ENCODE data around the gene CAPN12.

The CAPN12 gene

DNA sequence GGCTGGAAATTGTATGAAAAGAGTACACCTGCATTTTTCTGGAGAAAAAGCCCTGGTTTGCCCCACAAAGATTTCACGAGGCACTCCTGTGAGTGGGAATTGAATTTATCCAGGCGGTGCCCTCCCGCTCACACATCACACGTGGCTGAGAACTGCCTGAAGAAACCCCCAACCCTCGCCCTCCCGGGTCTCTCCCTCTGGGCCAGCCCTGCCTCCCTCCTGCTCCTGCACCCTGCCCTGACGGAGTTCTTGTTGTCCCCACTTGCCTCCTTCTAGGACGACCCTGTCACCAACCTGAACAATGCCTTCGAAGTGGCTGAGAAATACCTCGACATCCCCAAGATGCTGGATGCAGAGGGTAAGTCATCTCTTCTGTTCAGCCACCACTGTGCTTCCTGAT, 35.2 kb downstream of the CAPN12 start:
- DNase-seq, result no peak

DNA sequence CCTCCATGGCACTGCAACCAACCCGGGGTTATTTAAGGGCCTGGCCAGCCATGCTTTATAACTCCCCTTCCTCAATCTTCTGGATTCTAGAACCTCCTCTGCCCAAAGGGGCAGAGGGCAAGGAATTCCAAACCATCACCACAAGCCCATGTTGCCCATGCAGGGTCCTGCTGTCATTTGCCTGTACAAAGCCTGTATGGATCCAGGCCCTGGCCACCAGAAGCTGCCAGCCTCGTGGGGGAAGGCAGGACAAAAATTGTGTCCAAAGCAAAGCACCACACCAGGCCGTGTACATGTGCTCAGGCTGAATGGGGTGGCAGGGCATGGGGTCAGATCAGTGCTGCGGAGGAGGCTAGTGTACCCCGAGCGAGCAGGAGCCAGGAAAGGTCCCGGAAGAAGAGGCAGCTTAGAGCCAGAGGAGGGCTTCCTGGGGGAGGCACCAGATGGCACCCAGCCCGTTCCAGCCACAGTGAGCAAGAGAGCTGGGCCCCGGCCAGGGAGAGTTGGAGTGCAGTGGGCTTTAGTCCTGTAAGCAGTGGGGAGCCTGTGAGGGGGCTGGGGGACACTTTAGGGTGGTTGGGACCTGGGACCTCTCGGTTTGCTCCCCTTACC, 35.8 kb downstream of the CAPN12 start:
- DNase-seq, result no peak

DNA sequence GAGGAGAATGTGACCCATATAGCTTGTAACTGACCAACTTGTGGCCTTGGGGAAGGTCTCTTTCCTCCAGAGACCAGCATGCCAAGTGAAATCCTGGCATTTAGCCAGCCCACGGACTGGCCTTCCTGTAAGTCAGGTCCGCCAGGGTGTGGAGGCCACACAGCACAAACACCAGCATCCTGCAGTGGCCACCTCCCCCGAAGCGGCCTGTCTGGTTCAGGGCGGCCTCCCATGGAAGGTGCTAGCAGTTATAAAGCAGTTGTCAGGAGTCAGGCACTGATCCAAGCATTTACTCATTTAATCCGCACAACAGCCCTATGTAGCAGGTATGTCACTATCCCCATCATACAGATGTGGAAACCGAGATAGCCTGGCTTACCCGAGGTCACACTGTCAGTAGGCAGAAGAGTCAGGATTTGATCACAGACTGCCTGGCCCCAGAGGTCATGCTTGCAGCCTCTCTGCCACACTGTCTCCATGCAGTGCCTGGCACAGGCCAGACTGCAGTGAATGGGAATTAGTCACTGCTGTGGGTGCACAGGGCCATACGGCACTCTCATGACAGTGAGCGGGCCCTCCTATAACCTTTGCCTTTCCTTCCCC, 36.7 kb downstream of the CAPN12 start:
- DNase-seq, result no peak

DNA sequence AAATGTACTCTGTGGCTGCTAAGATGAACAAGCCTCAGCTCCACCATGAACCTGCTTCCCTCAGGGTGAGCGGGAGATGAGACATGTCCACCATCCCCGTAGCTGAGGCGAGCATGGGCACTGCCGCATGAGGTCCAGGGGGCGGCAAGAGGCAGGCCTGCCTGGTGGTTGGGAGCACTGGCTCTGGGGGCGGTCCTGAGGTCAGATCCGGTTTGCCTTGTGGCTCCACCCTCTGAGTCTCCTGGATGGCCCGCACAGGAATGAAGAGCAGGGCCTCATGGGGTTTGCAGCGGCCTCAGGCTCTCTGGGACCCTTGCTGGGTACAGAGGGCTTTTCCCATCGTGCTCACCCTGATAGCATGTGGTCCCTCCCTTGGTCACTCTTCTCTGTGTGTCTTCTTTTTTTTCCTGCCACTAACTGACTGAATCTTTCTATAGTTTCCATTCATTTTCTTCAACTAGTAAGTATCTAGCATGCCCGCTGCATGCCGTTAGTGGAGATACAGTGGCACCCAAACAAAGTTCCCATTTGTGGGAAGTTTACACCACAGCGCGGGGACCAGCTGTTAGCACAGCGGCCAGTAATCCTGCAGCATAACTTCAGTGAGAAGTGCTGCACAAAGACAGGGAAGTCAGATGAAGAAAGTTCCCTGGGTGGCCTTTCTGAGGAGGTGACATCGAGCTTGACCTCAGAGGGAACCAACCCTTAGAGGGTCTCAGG, 37.3 kb downstream of the CAPN12 start:
- DNase-seq, result no peak

DNA sequence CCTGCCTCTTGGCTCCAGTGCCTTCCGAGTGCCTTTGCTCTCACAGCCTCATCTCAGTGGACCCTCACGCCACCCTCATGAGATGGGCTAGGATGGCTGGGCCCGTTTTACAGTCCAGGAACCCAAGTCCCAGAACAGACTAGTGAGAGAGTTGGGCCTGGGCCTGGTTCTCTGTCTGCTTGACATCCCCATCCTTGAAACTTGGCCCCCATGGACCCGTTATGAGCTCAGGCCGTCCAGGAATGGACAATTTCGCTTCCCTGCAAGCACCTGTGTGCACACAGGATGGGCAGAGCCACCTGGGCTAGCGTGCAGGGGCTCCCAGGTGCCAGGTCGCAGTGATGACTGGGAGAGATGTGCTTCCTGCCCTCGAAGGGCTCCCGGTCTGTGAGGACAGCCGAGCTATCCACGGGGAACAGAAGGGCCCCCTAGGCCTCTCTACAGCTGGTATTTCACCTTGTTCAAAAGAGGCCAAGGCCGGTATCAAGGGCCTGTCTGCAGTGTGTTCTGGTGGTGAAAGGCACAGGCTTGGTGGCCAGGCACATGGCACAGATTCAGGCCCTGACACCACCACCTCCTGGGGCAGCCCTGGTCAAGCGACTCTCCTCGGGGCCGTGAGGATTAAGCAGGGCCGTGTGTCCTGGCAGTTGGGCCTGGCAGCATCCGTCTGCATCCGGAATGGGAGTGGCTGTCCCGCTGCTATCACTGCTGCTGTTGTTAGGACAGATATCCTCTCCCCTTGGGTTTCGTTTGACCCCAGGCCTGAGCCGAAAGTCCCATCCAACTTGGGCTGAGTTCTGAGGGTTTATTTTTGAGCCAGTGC, 38.9 kb downstream of the CAPN12 start:
- DNase-seq, result no peak

DNA sequence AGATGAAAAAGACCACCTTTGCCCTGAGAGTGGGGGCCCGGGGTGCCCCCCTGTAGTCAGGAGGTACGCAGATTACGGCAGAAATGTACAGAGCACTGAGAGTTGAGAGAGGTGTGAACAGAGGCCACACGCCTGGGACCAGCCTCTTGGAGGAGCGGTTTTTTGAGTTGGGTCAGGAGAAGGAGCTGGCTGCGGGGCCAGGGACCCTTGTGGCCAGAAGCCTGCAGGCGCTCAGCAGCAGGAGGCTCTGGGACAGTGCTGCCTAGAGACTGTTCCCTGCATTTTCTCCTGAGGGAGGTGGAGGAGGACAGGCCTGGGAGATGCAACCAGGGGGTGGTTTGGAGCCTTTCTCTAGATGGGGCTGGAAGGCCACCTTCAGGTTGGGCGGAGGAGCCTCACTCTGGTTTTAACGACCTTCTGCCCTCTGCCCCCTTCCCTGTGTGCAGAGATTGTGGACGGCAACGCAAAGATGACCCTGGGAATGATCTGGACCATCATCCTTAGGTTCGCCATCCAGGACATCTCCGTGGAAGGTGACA, 39.7 kb downstream of the CAPN12 start:
- no peak for DNase-seq

DNA sequence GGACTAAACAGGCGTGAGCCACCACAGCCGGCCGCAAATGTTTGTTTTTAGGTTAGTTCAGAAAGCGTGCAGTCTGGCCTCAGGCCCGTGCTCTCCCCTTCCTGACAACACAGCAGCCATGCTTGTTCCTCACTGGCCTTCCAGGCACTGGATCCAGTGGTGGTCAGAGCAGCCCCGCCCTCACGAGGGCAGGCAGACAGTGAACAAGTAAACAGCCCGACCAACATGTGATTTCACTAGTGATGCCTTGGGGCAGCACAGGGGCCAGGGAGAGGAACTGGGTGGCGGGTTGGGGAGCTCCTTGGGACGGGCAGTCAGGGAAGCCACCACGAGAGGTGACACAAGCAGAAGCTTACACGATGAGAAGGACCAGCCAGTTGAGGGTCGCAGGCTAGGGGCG, 40.8 kb downstream of the CAPN12 start:
- no peak for DNase-seq

DNA sequence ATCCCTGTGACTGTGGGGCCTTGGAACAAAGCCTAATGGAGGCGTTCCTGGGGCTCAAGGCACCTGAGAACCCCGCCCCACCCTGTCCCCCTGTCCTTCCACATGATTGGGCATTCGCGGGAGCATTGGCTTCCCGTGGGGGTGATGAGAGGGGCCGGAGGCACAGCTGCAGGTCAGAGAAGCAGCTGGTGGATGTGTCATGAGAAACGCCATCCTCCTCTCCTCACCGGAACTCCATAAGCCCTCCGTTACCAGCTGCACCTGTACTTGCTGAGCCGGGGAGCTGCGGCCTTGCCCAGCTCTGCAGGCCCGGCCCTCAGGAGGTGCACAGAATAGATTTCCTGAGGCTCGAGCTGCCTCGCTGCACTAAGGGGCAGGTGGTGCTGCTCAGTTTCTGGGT, 42.0 kb downstream of the CAPN12 start:
- no peak for DNase-seq

DNA sequence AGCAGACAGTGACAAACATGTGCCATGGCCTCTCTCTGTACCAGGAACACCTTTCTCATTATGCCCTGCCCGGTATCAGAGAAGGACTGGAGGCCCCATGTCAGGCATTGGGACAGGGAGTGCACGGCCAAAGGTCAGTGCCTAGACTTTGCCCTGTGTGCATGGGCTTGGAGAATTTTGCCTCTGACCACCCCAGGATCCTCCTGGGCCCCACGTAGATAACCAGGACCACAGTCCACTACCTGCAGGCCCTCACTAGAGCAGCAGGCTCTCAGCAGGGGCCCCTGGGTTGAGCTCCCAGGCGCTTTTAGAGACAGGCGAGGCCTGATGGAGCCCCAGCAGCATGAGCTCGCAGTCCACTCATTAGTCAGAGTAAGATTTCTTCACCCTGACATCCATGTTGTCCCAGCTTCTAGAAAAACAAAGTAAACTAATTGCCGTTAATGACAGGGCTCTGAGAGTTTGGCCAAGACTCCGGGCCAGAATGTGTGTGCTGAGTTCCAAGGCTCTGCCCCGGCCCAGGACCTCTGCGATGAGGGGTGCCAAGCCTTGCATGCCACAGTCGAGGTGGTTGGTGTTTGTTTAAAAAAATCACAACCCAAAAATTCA, 42.7 kb downstream of the CAPN12 start:
- no peak for DNase-seq

DNA sequence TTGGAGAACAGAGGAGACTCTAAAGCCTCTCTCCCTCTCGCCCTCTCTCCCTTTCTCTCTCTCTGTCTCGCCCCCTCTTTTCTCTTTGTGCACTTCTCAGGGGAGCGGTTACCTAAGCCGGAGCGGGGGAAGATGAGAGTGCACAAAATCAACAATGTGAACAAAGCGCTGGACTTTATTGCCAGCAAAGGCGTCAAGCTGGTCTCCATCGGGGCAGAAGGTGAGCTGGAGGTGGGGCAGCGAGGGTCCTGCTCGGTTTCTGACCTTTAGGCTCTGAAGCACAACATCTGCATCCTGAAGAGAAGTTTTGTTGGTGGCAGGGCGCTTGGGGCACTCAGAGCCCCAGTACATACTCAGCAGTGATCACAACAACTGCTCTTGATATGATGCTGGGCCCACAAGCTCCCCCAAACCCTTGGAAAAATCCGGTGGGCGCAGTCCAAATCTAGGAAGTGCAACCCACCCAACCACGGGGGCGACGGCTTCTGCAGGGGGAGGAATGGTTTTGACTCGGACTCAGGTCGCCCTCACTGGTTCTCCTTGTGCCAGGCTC, 43.3 kb downstream of the CAPN12 start:
- no peak for DNase-seq

DNA sequence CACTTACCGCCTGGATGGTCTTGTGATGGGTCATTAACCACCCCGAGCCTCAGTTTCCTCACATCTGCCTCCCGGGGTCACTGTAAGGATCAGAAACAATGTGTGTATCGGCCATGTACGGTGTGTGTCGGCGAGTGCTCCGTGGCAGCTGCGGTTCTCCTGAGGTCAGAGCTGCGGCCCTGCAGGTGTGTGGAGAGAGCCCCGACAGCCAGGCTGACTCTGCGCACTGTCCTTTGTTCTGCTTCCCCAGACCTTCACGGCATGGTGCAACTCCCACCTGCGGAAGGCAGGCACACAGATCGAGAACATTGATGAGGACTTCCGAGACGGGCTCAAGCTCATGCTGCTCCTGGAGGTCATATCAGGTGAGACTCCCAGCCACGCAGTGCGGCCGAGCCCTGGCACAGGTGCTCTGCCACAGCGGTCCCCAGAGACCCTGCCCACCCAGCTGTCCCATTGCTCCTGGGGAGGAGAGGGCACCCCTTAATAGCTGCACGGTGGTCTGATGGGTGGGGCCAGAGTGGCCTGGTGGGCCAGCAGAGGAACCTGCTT, 43.8 kb downstream of the CAPN12 start:
- no peak for DNase-seq

DNA sequence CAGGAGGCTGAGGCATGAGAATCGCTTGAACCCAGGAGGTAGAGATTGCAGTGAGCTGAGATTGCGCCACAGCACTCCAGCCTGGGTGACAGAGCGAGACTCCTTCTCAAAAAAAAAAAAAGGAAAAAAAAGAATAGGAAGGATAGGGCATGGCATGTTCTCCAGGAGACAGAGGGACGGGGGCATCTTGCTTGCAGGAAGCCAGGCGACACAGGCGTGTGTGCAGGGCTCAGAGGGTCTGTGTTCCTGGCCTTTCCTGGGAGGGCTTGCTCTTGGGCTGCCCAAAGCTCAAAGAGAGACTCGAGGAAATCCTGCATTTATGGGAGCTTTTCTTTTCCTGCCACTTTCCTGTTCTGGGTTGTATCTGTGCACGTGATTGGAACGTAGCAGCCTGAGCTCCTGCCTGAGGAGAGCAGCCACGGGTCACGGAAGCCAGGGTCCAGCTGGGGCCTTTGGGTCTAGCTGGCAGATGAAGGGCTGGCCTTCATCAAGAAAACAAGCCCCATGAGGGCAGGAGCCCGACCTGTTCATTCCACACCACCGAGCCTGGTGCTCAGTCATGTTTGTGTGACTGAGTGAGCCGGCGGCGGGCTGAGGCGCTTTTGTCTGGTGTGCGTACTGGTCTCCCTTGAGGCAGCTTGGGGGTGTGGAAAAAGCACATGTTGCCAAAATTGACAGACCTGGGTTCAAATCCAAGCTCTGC, 44.5 kb downstream of the CAPN12 start:
- no peak for DNase-seq

DNA sequence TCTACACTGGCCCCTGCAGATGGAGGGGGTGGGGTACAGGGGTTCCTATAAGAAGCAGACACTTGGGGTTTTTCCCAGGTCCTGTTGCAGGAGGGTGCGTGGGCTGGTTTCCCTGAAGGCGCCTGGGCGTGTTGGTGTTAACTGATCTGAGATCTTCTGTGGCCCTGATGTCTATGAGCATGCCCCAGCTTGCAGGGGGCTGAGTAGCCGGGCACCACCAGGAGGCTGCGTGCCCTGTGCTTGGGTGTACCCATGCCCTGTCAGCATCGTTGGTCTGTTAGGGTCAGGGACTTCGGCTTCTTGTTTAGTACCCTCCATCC, 45.3 kb downstream of the CAPN12 start:
- no peak for DNase-seq

DNA sequence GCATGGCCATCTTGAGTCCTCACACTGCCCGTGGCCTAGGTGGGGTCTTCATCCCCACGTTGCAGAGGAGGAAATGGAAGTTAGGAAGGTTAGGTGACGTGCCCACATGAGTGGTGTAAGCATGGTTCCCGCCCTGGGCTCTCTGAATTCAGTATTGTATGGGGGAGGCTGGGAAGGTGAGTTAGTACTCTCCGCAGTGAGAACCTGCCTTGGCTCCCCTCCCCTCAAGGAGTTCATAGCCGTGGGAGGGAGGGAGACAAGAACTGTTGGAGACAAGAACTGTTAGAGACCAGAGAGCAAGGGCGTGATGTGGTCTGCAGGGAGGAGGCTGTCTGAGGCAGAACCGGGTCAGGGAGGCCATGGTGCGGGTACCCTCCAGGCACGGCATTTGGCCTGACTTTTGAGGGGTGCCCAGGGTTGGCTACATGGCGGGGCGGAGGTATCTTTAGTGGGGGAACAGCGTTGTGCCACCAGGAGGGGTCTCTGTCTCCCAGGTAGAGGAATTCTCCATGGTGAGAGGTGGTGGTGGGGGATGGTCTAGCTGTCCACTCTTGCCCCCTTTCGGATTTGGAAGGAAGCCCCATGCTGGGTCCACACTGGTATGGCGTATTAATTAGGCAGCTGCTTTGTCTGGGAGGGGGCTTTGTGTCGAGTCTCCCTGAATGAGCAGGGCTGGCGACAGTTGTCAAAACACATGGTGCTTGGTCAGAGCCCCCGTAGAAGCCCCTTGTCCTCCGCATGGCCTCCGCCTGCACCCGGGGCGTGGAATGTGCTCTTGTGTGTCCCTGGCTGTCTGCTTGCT, 45.8 kb downstream of the CAPN12 start:
- no peak for DNase-seq

DNA sequence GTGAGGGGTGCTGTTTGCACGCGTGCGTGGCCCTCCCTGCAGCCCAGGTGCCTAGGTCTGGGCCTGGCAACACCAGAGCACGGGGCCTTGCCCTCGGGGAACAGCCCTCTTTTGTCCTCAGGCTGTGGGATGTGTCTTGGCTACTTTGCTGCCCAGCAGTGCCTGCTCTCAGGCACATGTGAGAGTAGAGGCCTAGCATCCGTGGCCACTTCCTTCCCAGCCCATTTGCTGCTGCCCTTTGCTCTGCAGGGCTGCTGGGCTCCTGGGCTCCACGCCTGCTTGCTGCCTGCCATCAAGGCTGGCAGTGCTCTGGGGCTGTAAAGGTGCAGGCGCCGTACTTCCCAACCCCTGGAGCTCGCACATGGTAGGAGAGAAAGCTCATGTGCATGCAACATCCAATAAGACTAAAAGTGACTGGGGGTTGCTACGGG, 46.6 kb downstream of the CAPN12 start:
- DNase-seq, result no peak

DNA sequence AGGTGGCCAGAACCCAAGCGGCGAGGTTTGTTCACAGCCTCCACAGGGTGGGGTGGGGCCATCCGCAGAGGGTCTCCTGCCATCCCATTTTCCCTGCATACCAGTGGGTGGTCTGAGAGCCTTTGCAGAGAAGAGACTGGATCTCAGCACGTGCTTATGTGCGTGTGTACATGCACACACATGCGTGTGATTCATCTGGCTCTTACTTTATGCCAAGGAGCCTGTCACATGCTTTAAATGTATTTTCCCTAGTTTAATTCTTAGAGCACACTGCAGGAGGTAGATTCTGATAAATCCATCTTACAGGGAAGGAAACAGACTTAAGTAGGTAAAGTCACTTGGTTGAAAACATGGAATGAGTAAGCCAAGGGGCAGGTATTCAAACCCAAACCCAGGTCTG, 47.1 kb downstream of the CAPN12 start:
- no peak for DNase-seq

DNA sequence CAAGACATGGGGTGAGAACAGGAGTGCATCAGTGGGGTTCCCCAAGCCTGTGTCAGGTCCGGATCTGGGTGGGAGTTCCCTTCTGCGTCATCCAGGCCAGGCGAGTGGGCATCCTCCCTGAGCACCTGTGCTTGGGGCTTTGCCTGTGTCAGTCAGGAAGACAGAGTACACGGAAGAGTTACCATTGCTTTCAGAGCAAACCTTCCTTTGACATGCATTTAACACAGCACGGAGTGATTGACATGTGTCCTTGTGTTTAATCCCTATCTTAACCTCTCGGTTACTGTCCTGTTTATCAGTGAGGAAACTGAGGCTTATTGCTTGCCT, 47.6 kb downstream of the CAPN12 start:
- DNase-seq, result no peak

DNA sequence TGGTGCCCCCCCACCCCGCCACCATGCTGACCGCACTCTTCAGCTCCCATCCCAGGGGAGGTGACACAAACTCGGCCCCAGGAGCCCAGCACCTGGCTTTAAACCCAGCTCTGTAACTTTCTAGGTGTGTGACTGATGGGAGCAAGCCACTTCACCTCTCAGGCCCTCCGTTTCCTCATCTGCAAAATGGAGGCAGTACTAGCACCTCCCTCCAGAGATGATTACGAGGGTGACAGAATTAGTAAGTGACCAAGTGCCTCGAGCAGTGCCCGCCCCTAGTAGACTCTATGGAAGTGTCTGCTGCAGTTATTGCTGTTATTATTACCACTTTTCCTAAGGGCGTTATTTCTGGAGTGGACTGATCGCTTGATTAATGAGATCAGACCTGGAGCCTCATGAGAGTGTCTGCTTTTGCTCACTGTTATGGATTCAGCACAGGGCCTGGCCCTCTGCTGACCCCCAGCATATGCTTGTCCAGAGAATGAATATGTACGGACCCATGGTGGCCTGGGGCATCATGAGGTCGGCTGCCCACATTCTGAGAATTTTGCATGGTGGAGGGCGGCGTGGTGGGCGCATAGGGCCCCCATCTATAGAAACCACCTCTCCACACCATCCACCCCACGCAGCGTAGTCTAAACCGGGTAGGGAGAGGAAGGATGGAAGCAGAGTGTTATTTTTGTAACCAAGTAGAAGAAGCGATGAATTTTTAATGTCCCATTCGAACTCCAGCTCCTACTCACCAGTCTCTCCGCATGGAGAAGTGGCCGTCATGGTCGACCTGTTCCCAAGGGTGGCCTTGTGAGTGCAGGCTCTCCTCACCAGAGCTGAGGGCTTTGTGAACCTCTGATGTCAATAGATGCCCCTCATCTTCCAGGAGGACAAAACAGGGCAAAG, 48.2 kb downstream of the CAPN12 start:
- no peak for DNase-seq

DNA sequence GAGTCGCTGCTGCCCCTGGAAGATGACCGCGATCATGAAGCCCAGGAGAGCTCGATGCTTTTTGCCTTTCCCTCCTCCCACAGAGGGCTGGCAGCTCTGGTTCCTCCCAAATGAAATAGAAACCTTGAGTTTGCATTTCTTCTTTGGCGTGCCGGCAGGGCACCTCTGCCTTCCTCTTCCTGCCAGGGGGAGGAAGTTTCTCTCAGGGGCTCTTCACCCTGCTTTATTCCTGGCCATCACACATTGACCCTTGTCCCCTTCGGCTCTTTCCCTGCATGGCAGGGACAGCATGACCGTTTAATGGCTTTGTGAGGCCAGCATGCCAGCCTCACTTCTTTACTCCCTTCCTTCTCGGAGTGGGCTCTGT, 49.0 kb downstream of the CAPN12 start:
- no peak for DNase-seq
